Keratinocyte (primary cell): ENCODE results near the gene GJD4. TPM values are rescaled to one million over a fixed set of nuclear protein-coding genes. Genes with fewer than 3 reads are reported as not detected.
A peak's percentile ranks its signal among the peaks of the same experiment; 100 is the strongest.

Experiments
- DNase-seq: peaks from one replicate; pipeline ENCODE4 v3.0.0-alpha.2; 2011; ENCODE audit warnings: low read depth, missing footprints, low spot score
- FAIRE-seq: peaks from 2 replicates; lab custom pipeline; 2011; peaks lifted over from hg19 to GRCh38; lab: Jason Lieb, UNC
- H2AFZ ChIP-seq: 2 replicates; pipeline ENCODE4 v1.6.0; 2012; ENCODE audit warnings: low read length, control low read depth, inconsistent platforms; ENCODE audit not compliant: control insufficient read depth
- H3K27ac ChIP-seq: 2 replicates; pipeline ENCODE4 v1.5.1; 2011; ENCODE audit warnings: low read length; ENCODE audit not compliant: control insufficient read depth, insufficient read depth
- H3K27me3 ChIP-seq: 3 replicates; pipeline ENCODE4 v1.6.0; 2011; ENCODE audit warnings: low read length; ENCODE audit not compliant: control insufficient read depth, insufficient read depth; ENCODE audit errors: extremely low read depth
- H3K36me3 ChIP-seq, 2 experiments: 2 replicates in 1 of 2; 3 replicates in 1 of 2; pipeline ENCODE4 v1.5.1; 2011; ENCODE audit warnings: low read length in 2 of 2, mild to moderate bottlenecking in 1 of 2; ENCODE audit not compliant: control insufficient read depth in 2 of 2, insufficient read depth in 2 of 2; ENCODE audit errors: extremely low read depth in 1 of 2
- H3K4me1 ChIP-seq: 3 replicates; pipeline ENCODE4 v1.5.1; 2011; ENCODE audit warnings: low read length; ENCODE audit not compliant: control insufficient read depth, insufficient read depth; ENCODE audit errors: extremely low read depth
- H3K4me2 ChIP-seq: 3 replicates; pipeline ENCODE4 v1.6.0; 2011; ENCODE audit warnings: low read depth, low read length; ENCODE audit not compliant: control insufficient read depth, insufficient read depth; ENCODE audit errors: extremely low read depth
- H3K4me3 ChIP-seq, 3 experiments: fragments of 200-600 bp in 1 of 3; sonication (generic) in 1 of 3; 2 replicates in 2 of 3; 3 replicates in 1 of 3; pipeline ENCODE4 v1.5.1; 2011 to 2016; ENCODE audit warnings: low read length in 3 of 3, mild to moderate bottlenecking in 3 of 3, control low read depth in 2 of 3, inconsistent platforms in 1 of 3, low read depth in 1 of 3, mixed read lengths in 1 of 3, mixed run types in 1 of 3, moderate library complexity in 1 of 3; ENCODE audit not compliant: control insufficient read depth in 2 of 3, insufficient read depth in 2 of 3; ENCODE audit errors: extremely low read depth in 1 of 3
- H3K79me2 ChIP-seq: 2 replicates; pipeline ENCODE4 v1.6.0; 2012; ENCODE audit warnings: low read length; ENCODE audit not compliant: control insufficient read depth, insufficient read depth
- H3K9ac ChIP-seq: 3 replicates; pipeline ENCODE4 v1.6.0; 2011; ENCODE audit warnings: low read length; ENCODE audit not compliant: control insufficient read depth, insufficient read depth; ENCODE audit errors: extremely low read depth
- H3K9me1 ChIP-seq: 3 replicates; pipeline ENCODE4 v1.6.0; 2011; ENCODE audit warnings: low read length; ENCODE audit not compliant: control insufficient read depth, insufficient read depth; ENCODE audit errors: extremely low read depth
- H3K9me3 ChIP-seq: 2 replicates; pipeline ENCODE4 v1.5.1; 2012; ENCODE audit warnings: low read depth, low read length; ENCODE audit not compliant: control insufficient read depth
- H4K20me1 ChIP-seq: 3 replicates; pipeline ENCODE4 v1.6.0; 2011; ENCODE audit warnings: low read length; ENCODE audit not compliant: control insufficient read depth, insufficient read depth; ENCODE audit errors: extremely low read depth
- CTCF ChIP-seq, 3 experiments: IDR thresholded peaks in 1 of 3; conservative IDR thresholded peaks in 1 of 3; optimal IDR thresholded peaks in 1 of 3; 2 replicates in 2 of 3; 3 replicates in 1 of 3; pipeline versions ENCODE3 to v1.5.1; 2011; ENCODE audit warnings: low read length in 3 of 3, mild to moderate bottlenecking in 3 of 3, moderate library complexity in 2 of 3, control low read depth in 1 of 3, inconsistent platforms in 1 of 3; ENCODE audit not compliant: insufficient read depth in 2 of 3; ENCODE audit errors: extremely low read depth in 1 of 3
- EZH2 ChIP-seq: IDR thresholded peaks from one replicate; pipeline ENCODE4 v1.6.1; 2012; ENCODE audit warnings: inconsistent platforms, mild to moderate bottlenecking, low read length, moderate library complexity
- dilution Hi-C: fragments of 300-500 bp; cut with MboI; formaldehyde crosslinking; loops from one replicate; pipeline ENCODE4 v1.7.0; 2020; ENCODE audit warnings: low sequenced_read_pairs; ENCODE audit not compliant: extremely low pct_ligation_motif_present
- polyA plus RNA-seq, 5 experiments: library from polyadenylated mRNA; depleted of rRNA in 3 of 5; stranded (reverse) in 3 of 5; stranded (forward) in 1 of 5; unstranded in 1 of 5; fragments of >200 nt; gene quantifications; 1 replicate in 1 of 5; 2 replicates in 3 of 5; 3 replicates in 1 of 5; pipeline versions ENCODE4 v1.2.1 to v1.2.3, GENCODE V29; 2011 to 2012; ENCODE audit warnings: missing spikeins in 2 of 5, low read depth in 1 of 5, low replicate concordance in 1 of 5

Gene GJD4
- polyA plus RNA-seq, 1 donor (not counting 4 experiments of a cell fraction or from before 2014, with no cell fraction given) = not detected

- Histone ChIP-seq H3K9me1 (no peaks in the 10 kb centered on the region), H3K27ac (no peak overlapping the region), H3K79me2 (peaks cover 3% of the 10 kb centered on the region), H3K27me3 (peaks cover 5% of the 10 kb centered on the region), H3K4me2 (no peak overlapping the region), H3K9me3 (no peaks in the 10 kb centered on the region), H2AFZ (no peak overlapping the region), H3K36me3 (no peaks in the 10 kb centered on the region), H3K9ac (no peak overlapping the region), H4K20me1 (no peaks in the 10 kb centered on the region), H3K4me3 (peak overlapping the region in 1 of 3 experiments; percentile 34), H3K4me1 (peaks cover 16% of the 10 kb centered on the region)
- dilution Hi-C loops = loop anchor here (25.0 kb wide), 1 partner anchor 1148 kb away; no protein-coding TSS in a partner anchor
- DNase-seq = no peak
- TF ChIP-seq CTCF (optimal IDR thresholded peaks at IDR 0.05 in 1 of 3, IDR thresholded peaks at IDR 0.05 in 1 of 3, conservative IDR thresholded peaks at IDR 0.05 in 1 of 3; ENCODE audit: extremely low read depth in 1 of 3, insufficient read depth in 2 of 3, low read length in 3 of 3) (no peak), EZH2 (no peak)
- FAIRE-seq = no peak
These were observed 34.0 kb downstream of the GJD4 start for GRCh38 chr10:35639021-35639727.

GRCh38 chr10:35639728-35640401 is 34.7 kb downstream of the GJD4 start:
- H3K9me3 ChIP-seq = no peaks in the 10 kb centered on the region
- TF ChIP-seq EZH2 (no peak), CTCF (optimal IDR thresholded peaks at IDR 0.05 in 1 of 3, IDR thresholded peaks at IDR 0.05 in 1 of 3, conservative IDR thresholded peaks at IDR 0.05 in 1 of 3; ENCODE audit: extremely low read depth in 1 of 3, insufficient read depth in 2 of 3, low read length in 3 of 3) (peak in 1 of 3 experiments; percentile 53)
- H2AFZ ChIP-seq = peak overlapping the region; percentile 53
- H3K4me3 ChIP-seq = peak overlapping the region; percentile 22 to 44 (median 34)
- dilution Hi-C loops = loop anchor here (25.0 kb wide), 1 partner anchor 1147 kb away; no protein-coding TSS in a partner anchor
- H3K27ac ChIP-seq = no peak overlapping the region
- peaks cover 3% of the 10 kb centered on the region for H3K79me2 ChIP-seq
- H3K36me3 ChIP-seq = no peaks in the 10 kb centered on the region
- H3K4me1 ChIP-seq = peaks cover 16% of the 10 kb centered on the region
- no peaks in the 10 kb centered on the region for H3K9me1 ChIP-seq
- peak overlapping the region; percentile 61 for H3K4me2 ChIP-seq
- DNase-seq (no peak), FAIRE-seq (no peak)
- no peaks in the 10 kb centered on the region for H4K20me1 ChIP-seq
- H3K9ac ChIP-seq = no peak overlapping the region
- H3K27me3 ChIP-seq = peaks cover 5% of the 10 kb centered on the region
